Hepatocyte (in vitro differentiated cells): ENCODE results near the gene TMPRSS3. TPM values are rescaled to one million over a fixed set of nuclear protein-coding genes. Genes with fewer than 3 reads are reported as not detected.

Experiments used
- DNase-seq: peaks from one replicate; pipeline ENCODE4 v3.0.0-alpha.2; 2016; ENCODE audit warnings: low spot score
- H2AFZ ChIP-seq: fragments of 200-600 bp; sonication (generic); 2 replicates; pipeline ENCODE4 v1.6.0; 2016; ENCODE audit warnings: antibody characterized with exemption, mild to moderate bottlenecking
- H3K27ac ChIP-seq: fragments of 200-600 bp; sonication (generic); 2 replicates; pipeline ENCODE4 v1.5.1; 2016; ENCODE audit warnings: mild to moderate bottlenecking
- H3K27me3 ChIP-seq: fragments of 200-600 bp; sonication (generic); 2 replicates; pipeline ENCODE4 v1.6.1; 2016
- H3K36me3 ChIP-seq: fragments of 200-600 bp; sonication (generic); replicated peaks from 2 replicates; pipeline ENCODE4 v1.5.1; 2016; ENCODE audit warnings: low read depth; ENCODE audit not compliant: insufficient read depth
- H3K4me1 ChIP-seq: fragments of 200-600 bp; sonication (generic); 2 replicates; pipeline ENCODE4 v1.5.1; 2016; ENCODE audit warnings: mild to moderate bottlenecking, moderate library complexity; ENCODE audit not compliant: insufficient read depth
- H3K4me2 ChIP-seq: fragments of 200-600 bp; sonication (generic); 2 replicates; pipeline ENCODE4 v1.6.0; 2016
- H3K4me3 ChIP-seq: fragments of 200-600 bp; sonication (generic); 2 replicates; pipeline ENCODE4 v1.5.1; 2016; ENCODE audit warnings: mild to moderate bottlenecking
- H3K79me2 ChIP-seq: fragments of 200-600 bp; sonication (generic); 2 replicates; pipeline ENCODE4 v1.6.0; 2017; ENCODE audit warnings: mild to moderate bottlenecking
- H3K9me2 ChIP-seq: fragments of 200-600 bp; sonication (generic); replicated peaks from 2 replicates; pipeline ENCODE4 v1.6.0; 2017; ENCODE audit warnings: mild to moderate bottlenecking; ENCODE audit not compliant: insufficient read depth
- H3K9me3 ChIP-seq: fragments of 200-600 bp; sonication (generic); 2 replicates; pipeline ENCODE4 v1.5.1; 2016; ENCODE audit warnings: low read depth, mild to moderate bottlenecking
- H4K20me1 ChIP-seq: fragments of 200-600 bp; sonication (generic); 2 replicates; pipeline ENCODE4 v1.6.0; 2016; ENCODE audit warnings: mild to moderate bottlenecking; ENCODE audit not compliant: insufficient read depth, poor library complexity, severe bottlenecking
- EZH2 ChIP-seq: fragments of 200-600 bp; sonication (generic); IDR thresholded peaks from 2 replicates; pipeline ENCODE4 v1.6.1; 2016; ENCODE audit warnings: antibody characterized with exemption, mild to moderate bottlenecking, borderline replicate concordance
- EZH2phosphoT487 ChIP-seq: fragments of 200-600 bp; sonication (generic); IDR thresholded peaks from one replicate; pipeline ENCODE4 v1.6.1; 2018; ENCODE audit warnings: antibody characterized with exemption, mild to moderate bottlenecking, low read depth, moderate library complexity; ENCODE audit not compliant: unreplicated experiment, severe bottlenecking
- WGBS: methylation state at CpG from one replicate; pipeline ENCODE4 v1.1.6; 2016; ENCODE audit warnings: low lambda C conversion rate; ENCODE audit errors: missing lambda C conversion rate; 5-methylcytosine and 5-hydroxymethylcytosine counted together
- polyA plus RNA-seq: library from polyadenylated mRNA; unstranded; fragments of >200 nt; fragmentation: Nextera tagmentation; extraction: Ambion mirVana; gene quantifications from 2 replicates; pipeline ENCODE4 v1.2.1, GENCODE V29; 2016
- total RNA-seq: library from RNA; depleted of rRNA; stranded (reverse); fragments of >200 nt; gene quantifications from 2 replicates; pipeline ENCODE4 v1.2.3, GENCODE V29; 2014
- TF ChIP-seq, protein P1 (sequence below): fragments of 200-600 bp; sonication (generic); IDR thresholded peaks from 2 replicates; pipeline ENCODE4 v1.5.1; 2016; ENCODE audit warnings: antibody characterized with exemption, mild to moderate bottlenecking; ENCODE audit not compliant: poor library complexity

TMPRSS3 gene
- total and polyA plus RNA-seq, 2 experiments from 2014 or later = 1.4 to 1.7 TPM

DNA sequence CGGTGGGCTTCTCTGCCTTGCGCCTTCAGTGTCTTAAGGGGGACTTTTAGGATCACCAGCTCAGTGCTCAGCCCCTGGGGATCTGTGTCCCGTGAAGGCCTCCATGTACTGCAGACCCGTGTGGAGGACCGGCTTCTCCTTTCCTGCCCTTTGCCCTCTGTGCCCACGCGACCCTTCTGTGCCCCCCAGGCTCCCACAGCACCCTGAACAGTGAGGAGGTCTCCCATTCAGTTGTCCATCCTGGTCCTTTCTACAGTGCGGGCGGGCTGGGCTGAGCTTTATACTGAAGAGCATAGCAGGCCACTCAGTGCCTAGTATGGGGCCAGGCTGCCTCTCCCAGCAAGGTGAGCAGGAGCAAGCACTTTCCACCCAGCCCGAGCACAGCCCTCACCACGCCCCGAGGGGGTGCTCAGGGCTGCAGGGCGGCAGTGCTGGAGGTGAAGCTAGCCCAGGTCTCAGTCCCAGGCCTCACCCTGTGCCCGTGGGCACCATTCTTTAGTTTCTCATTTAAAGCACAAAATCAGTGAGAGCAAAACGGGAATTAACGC is 21.9 kb downstream of the TMPRSS3 start:
- Histone ChIP-seq H3K27me3 (no peaks in the 10 kb centered on the region), H2AFZ (no peak overlapping the region), H3K4me3 (no peak overlapping the region), H3K36me3 (no peaks in the 10 kb centered on the region), H3K4me1 (no peaks in the 10 kb centered on the region), H3K9me2 (no peaks in the 10 kb centered on the region), H3K4me2 (no peak overlapping the region), H3K27ac (no peak overlapping the region), H3K9me3 (no peaks in the 10 kb centered on the region), H4K20me1 (no peaks in the 10 kb centered on the region), H3K79me2 (no peaks in the 10 kb centered on the region)
- DNase-seq = no peak
- 84% methylated on average over 16 of the region's 16 CpGs for WGBS
- TF ChIP-seq EZH2phosphoT487 = no peak
- TF ChIP-seq EZH2 = no peak
- TF ChIP-seq, protein P1, sequence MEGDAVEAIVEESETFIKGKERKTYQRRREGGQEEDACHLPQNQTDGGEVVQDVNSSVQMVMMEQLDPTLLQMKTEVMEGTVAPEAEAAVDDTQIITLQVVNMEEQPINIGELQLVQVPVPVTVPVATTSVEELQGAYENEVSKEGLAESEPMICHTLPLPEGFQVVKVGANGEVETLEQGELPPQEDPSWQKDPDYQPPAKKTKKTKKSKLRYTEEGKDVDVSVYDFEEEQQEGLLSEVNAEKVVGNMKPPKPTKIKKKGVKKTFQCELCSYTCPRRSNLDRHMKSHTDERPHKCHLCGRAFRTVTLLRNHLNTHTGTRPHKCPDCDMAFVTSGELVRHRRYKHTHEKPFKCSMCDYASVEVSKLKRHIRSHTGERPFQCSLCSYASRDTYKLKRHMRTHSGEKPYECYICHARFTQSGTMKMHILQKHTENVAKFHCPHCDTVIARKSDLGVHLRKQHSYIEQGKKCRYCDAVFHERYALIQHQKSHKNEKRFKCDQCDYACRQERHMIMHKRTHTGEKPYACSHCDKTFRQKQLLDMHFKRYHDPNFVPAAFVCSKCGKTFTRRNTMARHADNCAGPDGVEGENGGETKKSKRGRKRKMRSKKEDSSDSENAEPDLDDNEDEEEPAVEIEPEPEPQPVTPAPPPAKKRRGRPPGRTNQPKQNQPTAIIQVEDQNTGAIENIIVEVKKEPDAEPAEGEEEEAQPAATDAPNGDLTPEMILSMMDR = no peak

DNA sequence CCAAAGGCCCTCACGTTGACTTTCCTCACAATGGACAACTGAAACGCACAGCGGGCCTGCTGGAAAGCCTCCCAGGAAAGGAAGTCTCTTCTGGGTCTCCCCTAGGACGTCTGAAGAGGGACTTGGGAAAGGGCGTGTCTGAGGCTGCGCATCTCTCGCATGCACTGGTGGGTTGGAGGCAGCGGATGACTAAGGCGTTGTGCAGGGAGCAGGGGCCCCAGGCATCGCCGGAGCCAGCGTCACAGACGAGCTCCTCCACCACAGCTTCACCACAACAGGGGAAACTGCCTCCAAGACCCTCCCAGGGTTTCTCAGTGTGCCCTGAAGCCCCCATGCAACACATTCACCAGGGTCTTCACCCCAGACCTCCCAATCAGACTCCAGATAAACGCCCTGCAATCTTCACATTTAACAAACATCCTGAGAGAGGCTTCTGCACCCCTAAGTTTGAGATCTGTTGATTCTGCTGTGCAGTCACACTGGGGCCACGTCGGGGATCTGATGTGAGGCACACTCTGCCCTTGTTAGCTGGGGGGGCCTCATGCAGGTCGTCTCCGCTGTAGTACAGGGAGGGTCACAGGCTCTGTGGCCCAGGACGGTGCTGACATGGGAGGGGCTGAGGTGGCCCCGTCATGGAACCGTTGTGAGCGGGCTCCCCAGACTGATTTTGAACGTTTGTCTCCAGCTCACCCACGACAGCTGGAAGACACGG is 22.5 kb downstream of the TMPRSS3 start:
- H3K9me3 ChIP-seq = no peaks in the 10 kb centered on the region
- H3K4me1 ChIP-seq = peaks cover under 1% of the 10 kb centered on the region
- no peak overlapping the region for H3K4me3 ChIP-seq
- H4K20me1 ChIP-seq = no peaks in the 10 kb centered on the region
- H3K36me3 ChIP-seq = no peaks in the 10 kb centered on the region
- no peaks in the 10 kb centered on the region for H3K9me2 ChIP-seq
- no peak overlapping the region for H3K27ac ChIP-seq
- no peaks in the 10 kb centered on the region for H3K79me2 ChIP-seq
- TF ChIP-seq, protein P1 = no peak
- TF ChIP-seq EZH2phosphoT487 (no peak), EZH2 (no peak)
- H3K4me2 ChIP-seq = no peak overlapping the region
- no peak overlapping the region for H2AFZ ChIP-seq
- whole genome bisulfite sequencing = 86% methylated on average over 25 of the region's 25 CpGs
- DNase-seq = no peak
- H3K27me3 ChIP-seq = no peaks in the 10 kb centered on the region

DNA sequence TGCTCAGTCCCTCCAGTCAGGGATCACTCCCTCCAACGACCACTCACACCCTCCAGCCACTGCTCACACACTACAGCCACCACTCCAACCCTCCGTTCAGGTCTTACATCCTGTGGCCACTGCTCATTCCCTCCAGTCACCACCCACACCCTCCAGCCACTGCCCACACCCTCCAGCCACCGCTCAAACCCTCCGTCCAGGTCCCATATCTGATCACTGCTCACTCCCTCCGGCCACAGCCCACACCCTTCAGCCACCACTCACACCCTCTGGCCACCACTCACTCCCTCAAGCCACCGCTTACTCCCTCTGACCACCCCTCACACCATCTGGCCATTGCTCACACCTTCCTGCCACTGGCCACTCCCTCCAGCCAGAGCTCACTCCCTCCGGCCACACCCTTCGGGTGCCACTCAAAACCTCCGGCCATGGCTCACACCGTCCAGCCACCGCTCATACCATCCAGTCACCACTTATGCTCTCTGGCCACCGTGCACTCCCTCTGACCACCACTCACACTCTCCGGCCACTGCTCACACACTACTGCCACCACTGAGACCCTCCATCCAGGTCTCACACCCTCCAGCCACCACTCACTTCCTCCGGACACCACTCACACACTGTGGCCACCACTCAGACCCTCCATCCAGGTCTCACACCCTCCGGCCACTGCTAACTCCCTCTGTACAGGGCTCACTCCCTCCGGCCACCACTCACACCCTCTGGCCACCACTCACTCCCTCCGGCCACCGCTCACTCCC is 24.8 kb downstream of the TMPRSS3 start:
- TF ChIP-seq EZH2phosphoT487 (no peak), EZH2 (no peak)
- TF ChIP-seq, protein P1 = no peak
- whole genome bisulfite sequencing = 75% methylated on average over 18 of the region's 18 CpGs
- no peak overlapping the region for H3K4me2 ChIP-seq

More for the DNA sequence above, 24.8 kb downstream of the TMPRSS3 start:
- H2AFZ ChIP-seq = no peak overlapping the region
- peaks cover 19% of the 10 kb centered on the region for H3K4me1 ChIP-seq
- H3K27me3 ChIP-seq = no peaks in the 10 kb centered on the region
- no peaks in the 10 kb centered on the region for H3K36me3 ChIP-seq
- no peaks in the 10 kb centered on the region for H3K79me2 ChIP-seq
- H3K27ac ChIP-seq = no peak overlapping the region
- no peaks in the 10 kb centered on the region for H3K9me3 ChIP-seq
- no peak for DNase-seq
- no peaks in the 10 kb centered on the region for H3K9me2 ChIP-seq
- no peaks in the 10 kb centered on the region for H4K20me1 ChIP-seq
- no peak overlapping the region for H3K4me3 ChIP-seq
